Esophagus muscularis mucosa (tissue), 4 donors: ENCODE measurements around the gene NPAS1. TPM values are rescaled to one million over a fixed set of nuclear protein-coding genes. Genes with fewer than 3 reads are reported as not detected.
A peak's percentile ranks its signal among the peaks of the same experiment; 100 is the strongest.

Experiments used
- DNase-seq: peaks from one replicate; pipeline ENCODE4 v3.0.0-alpha.2; 2017; ENCODE audit errors: extremely low spot score
- H3K27ac ChIP-seq, 4 donors: fragments of 200-600 bp; sonication (generic); replicated peaks in 1 of 4; 1 replicate in 3 of 4; 2 replicates in 1 of 4; pipeline ENCODE4 v1.5.1; 2016 to 2019; ENCODE audit warnings: mild to moderate bottlenecking in 1 of 4
- H3K27me3 ChIP-seq, 4 donors: fragments of 200-600 bp; sonication (generic); one replicate each; pipeline versions ENCODE4 v1.5.1 to v1.6.0; 2016 to 2019
- H3K36me3 ChIP-seq, 4 donors: fragments of 200-600 bp; sonication (generic); one replicate each; pipeline ENCODE4 v1.5.1; 2016 to 2019
- H3K4me1 ChIP-seq, 4 donors: fragments of 200-600 bp; sonication (generic); one replicate each; pipeline ENCODE4 v1.5.1; 2016 to 2019
- H3K4me3 ChIP-seq, 4 donors: fragments of 200-600 bp; sonication (generic); 1 replicate in 2 of 4; 2 replicates in 2 of 4; pipeline ENCODE4 v1.5.1; 2016 to 2019; ENCODE audit warnings: mild to moderate bottlenecking in 4 of 4, moderate library complexity in 1 of 4
- H3K9me3 ChIP-seq, 4 donors: fragments of 200-600 bp; sonication (generic); 1 replicate in 3 of 4; 2 replicates in 1 of 4; pipeline ENCODE4 v1.5.1; 2016 to 2019
- CTCF ChIP-seq, 3 experiments: fragments of 200-600 bp in 2 of 3; fragments of 450-650 bp in 1 of 3; sonication (generic) in 2 of 3; IDR thresholded peaks; one replicate each; pipeline ENCODE4 v1.5.1; 2017 to 2019; ENCODE audit warnings: antibody characterized with exemption in 3 of 3, mild to moderate bottlenecking in 2 of 3, moderate library complexity in 1 of 3
- EP300 ChIP-seq: sonication (generic); formaldehyde crosslinking; IDR thresholded peaks from one replicate; pipeline ENCODE4 v1.6.1; 2017; ENCODE audit warnings: antibody characterized with exemption
- POLR2A ChIP-seq: fragments of 450-650 bp; IDR thresholded peaks from one replicate; pipeline ENCODE4 v1.6.1; 2017; ENCODE audit warnings: antibody characterized with exemption, moderate library complexity, mild to moderate bottlenecking, low read depth
- POLR2AphosphoS5 ChIP-seq, 2 donors: sonication (generic); formaldehyde crosslinking; IDR thresholded peaks; one replicate each; pipeline ENCODE4 v1.6.1; 2017; ENCODE audit warnings: antibody characterized with exemption in 2 of 2
- WGBS: methylation state at CpG from one replicate; pipeline ENCODE4 v1.1.5; 2018; 5-methylcytosine and 5-hydroxymethylcytosine counted together
- intact Hi-C: fragments of 100-400 bp; cut with DNase I; formaldehyde crosslinking; loops from one replicate; pipeline ENCODE4 v1.15.1; 2023
- total RNA-seq, 4 donors: library from RNA; depleted of rRNA; stranded (reverse); fragments of >200 nt; gene quantifications; one replicate each; pipeline versions ENCODE4 v1.1.0 to v1.2.1, GENCODE V29; 2016

Gene NPAS1
- total RNA-seq, 4 donors from 2014 or later = 0.34 TPM; not detected in 3

- TF ChIP-seq POLR2AphosphoS5 (IDR thresholded peaks at IDR 0.05) (no peak), POLR2A (no peak), EP300 (no peak), CTCF (IDR thresholded peaks at IDR 0.05) (no peak)
- H3K4me3 ChIP-seq = no peak overlapping the region
These were observed 7.0 kb upstream of the NPAS1 start for GRCh38 chr19:47012617-47013016.

GRCh38 chr19:47013041-47013517 is 6.6 kb upstream of the NPAS1 start:
- WGBS = 11% methylated on average over 16 of the region's 16 CpGs
- no peak overlapping the region for H3K27ac ChIP-seq
- no peaks in the 10 kb centered on the region for H3K36me3 ChIP-seq
- no peaks in the 10 kb centered on the region for H3K9me3 ChIP-seq
- TF ChIP-seq POLR2AphosphoS5 (IDR thresholded peaks at IDR 0.05) (peak; percentile 27 to 70), CTCF (IDR thresholded peaks at IDR 0.05) (peak in 2 of 3 experiments; percentile 91 to 99), EP300 (no peak)
- no peak overlapping the region for H3K4me3 ChIP-seq
- intact Hi-C loops = no loop called here
- H3K4me1 ChIP-seq = peaks cover 0 to 10% (median 7%) of the 10 kb centered on the region in 4 donors
- DNase-seq = peak; percentile 93
- peaks cover 0 to 11% (median 0%) of the 10 kb centered on the region in 4 donors for H3K27me3 ChIP-seq

More at GRCh38 chr19:47012617-47013016, 7.0 kb upstream of the NPAS1 start:
- intact Hi-C loops = no loop called here
- WGBS = 30% methylated on average over 8 of the region's 8 CpGs
- peaks cover 0 to 11% (median 0%) of the 10 kb centered on the region in 4 donors for H3K27me3 ChIP-seq
- no peaks in the 10 kb centered on the region for H3K36me3 ChIP-seq
- no peak overlapping the region for H3K27ac ChIP-seq
- no peaks in the 10 kb centered on the region for H3K9me3 ChIP-seq
- peaks cover 0 to 10% (median 7%) of the 10 kb centered on the region in 4 donors for H3K4me1 ChIP-seq
- DNase-seq = no peak

- Histone ChIP-seq H3K9me3 (no peaks in the 10 kb centered on the region), H3K27ac (no peak overlapping the region), H3K27me3 (peaks cover 18 to 56% (median 41%) of the 10 kb centered on the region in 4 donors), H3K4me1 (peaks cover 24 to 45% (median 39%) of the 10 kb centered on the region in 4 donors), H3K36me3 (no peaks in the 10 kb centered on the region), H3K4me3 (no peak overlapping the region)
- no peak for TF ChIP-seq POLR2A
- TF ChIP-seq CTCF (IDR thresholded peaks at IDR 0.05) = no peak
- no peak for TF ChIP-seq EP300
- TF ChIP-seq POLR2AphosphoS5 (IDR thresholded peaks at IDR 0.05) = no peak
- 57% methylated on average over 10 of the region's 13 CpGs for WGBS
- peak; percentile 82 for DNase-seq
- intact Hi-C loops = no loop called here
These were observed 714 bp upstream of the NPAS1 start for GRCh38 chr19:47018923-47019322.

- Histone ChIP-seq H3K4me3 (peak overlapping the region; percentile 25 to 43 (median 30)), H3K36me3 (no peaks in the 10 kb centered on the region)
- 0% methylated on average over 27 of the region's 62 CpGs for WGBS
These were observed 632 bp downstream of the NPAS1 start for GRCh38 chr19:47020132-47020805.

More at GRCh38 chr19:47020132-47020805, 632 bp downstream of the NPAS1 start:
- peaks cover 18 to 69% (median 47%) of the 10 kb centered on the region in 4 donors for H3K27me3 ChIP-seq
- TF ChIP-seq POLR2A (no peak), CTCF (IDR thresholded peaks at IDR 0.05) (no peak)
- DNase-seq = no peak
- intact Hi-C loops = no loop called here
- no peaks in the 10 kb centered on the region for H3K9me3 ChIP-seq
- H3K27ac ChIP-seq = no peak overlapping the region
- H3K4me1 ChIP-seq = peaks cover 24 to 45% (median 39%) of the 10 kb centered on the region in 4 donors
